ENCODE measurements around the gene OR10P1.

OR10P1 gene

DNA sequence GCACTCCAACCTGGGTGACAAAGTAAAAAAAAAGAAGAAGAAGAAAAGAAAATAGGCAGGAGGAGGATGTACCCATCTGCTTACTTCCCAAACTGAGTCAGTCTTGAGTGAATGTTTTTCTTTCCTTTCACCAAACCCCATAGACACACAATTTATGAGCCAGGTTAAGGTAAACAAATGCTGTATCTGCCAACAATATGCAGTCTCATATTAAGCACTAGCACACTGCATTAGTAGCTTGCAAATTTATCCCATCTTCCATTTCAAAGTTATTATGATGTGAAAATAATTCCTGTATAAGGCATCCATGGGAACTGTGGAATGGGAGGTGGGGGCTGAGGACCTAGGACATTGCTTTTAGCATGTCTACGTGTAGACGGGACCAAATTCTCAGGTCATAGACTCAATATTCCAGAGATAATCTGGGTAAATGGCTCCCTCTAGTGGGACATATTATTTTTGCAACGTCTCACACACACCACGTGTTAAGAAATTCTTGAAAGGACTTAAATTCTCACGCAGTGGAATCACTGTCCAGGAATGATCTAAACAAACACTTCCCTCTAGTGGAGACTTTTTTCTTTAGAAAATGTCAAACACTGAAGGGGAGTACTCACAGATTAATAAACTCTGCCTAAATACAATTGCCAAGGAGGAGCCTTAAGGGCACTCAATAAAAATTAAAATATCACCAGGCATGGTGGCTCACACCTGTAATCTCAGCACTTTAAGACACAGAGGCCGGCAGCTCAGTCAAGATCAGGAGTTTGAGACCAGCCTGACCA lies 17.1 kb upstream of the OR10P1 start:
- H3K4me3 ChIP-seq (replicated peaks; ENCODE audit: low read depth, low read length), result no peak overlapping the region
- no peaks in the 10 kb centered on the region for H3K36me3 ChIP-seq (ENCODE audit: control insufficient read depth, insufficient read depth, low read length)
- peak; percentile 36 for DNase-seq (ENCODE audit: extremely low read depth, insufficient read length)
- TF ChIP-seq, protein P1, sequence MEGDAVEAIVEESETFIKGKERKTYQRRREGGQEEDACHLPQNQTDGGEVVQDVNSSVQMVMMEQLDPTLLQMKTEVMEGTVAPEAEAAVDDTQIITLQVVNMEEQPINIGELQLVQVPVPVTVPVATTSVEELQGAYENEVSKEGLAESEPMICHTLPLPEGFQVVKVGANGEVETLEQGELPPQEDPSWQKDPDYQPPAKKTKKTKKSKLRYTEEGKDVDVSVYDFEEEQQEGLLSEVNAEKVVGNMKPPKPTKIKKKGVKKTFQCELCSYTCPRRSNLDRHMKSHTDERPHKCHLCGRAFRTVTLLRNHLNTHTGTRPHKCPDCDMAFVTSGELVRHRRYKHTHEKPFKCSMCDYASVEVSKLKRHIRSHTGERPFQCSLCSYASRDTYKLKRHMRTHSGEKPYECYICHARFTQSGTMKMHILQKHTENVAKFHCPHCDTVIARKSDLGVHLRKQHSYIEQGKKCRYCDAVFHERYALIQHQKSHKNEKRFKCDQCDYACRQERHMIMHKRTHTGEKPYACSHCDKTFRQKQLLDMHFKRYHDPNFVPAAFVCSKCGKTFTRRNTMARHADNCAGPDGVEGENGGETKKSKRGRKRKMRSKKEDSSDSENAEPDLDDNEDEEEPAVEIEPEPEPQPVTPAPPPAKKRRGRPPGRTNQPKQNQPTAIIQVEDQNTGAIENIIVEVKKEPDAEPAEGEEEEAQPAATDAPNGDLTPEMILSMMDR (IDR thresholded peaks at IDR 0.05; ENCODE audit: insufficient read depth, low read length, poor library complexity, severe bottlenecking), result peak; percentile 65
- H3K27me3 ChIP-seq (replicated peaks; ENCODE audit: control insufficient read depth, insufficient read depth, low read length), result no peaks in the 10 kb centered on the region

DNA sequence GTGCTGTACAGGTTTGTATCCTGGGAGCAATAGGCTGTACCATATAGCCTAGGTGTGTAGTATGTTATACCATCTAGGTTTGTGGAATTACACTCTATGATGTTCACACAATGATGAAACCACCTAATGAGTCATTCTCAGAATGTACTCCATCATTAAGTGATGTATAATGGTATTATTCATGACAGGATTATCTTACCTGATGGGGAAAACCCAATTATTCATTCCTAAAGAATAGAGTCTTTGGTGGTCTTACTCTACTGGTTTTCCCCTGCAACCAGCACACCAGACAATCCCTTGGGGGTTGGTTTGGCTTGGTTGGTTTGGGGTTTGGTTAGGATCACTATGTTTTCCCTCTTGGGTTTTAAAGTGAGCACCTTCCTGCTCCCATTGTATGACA lies 12.6 kb upstream of the OR10P1 start:
- TF ChIP-seq, protein P1 (IDR thresholded peaks at IDR 0.05; ENCODE audit: insufficient read depth, low read length, poor library complexity, severe bottlenecking), result no peak
- peak; percentile 66 for DNase-seq (ENCODE audit: extremely low read depth, insufficient read length)

DNA sequence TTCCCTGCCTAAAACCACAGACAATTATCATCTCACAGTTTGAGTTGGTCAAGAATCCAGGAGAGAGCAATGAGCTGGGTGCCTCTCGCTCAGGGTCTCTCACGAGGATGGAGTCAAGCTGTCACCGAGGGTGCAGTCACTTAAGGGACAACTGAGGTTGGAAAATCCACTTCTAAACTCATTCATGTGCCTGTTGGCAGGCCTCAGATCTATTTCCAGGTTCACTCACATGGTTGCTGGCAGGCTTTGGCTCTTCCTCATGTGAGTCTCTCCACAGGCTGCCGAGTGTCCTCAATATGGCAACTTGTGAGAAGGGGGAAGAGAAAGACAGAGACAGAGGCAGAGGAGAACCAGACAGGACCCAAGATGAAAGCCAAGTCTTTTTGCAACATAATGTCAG lies 10.5 kb upstream of the OR10P1 start:
- Histone ChIP-seq H3K27me3 (replicated peaks; ENCODE audit: control insufficient read depth, insufficient read depth, low read length) (no peaks in the 10 kb centered on the region), H3K36me3 (ENCODE audit: control insufficient read depth, insufficient read depth, low read length) (no peaks in the 10 kb centered on the region), H3K4me3 (replicated peaks; ENCODE audit: low read depth, low read length) (no peak overlapping the region)
- TF ChIP-seq, protein P1 (IDR thresholded peaks at IDR 0.05; ENCODE audit: insufficient read depth, low read length, poor library complexity, severe bottlenecking), result no peak
- DNase-seq (ENCODE audit: extremely low read depth, insufficient read length), result no peak

More for the DNA sequence above, 12.6 kb upstream of the OR10P1 start:
- H3K4me3 ChIP-seq (replicated peaks; ENCODE audit: low read depth, low read length), result no peak overlapping the region
- no peaks in the 10 kb centered on the region for H3K36me3 ChIP-seq (ENCODE audit: control insufficient read depth, insufficient read depth, low read length)
- no peaks in the 10 kb centered on the region for H3K27me3 ChIP-seq (replicated peaks; ENCODE audit: control insufficient read depth, insufficient read depth, low read length)

DNA sequence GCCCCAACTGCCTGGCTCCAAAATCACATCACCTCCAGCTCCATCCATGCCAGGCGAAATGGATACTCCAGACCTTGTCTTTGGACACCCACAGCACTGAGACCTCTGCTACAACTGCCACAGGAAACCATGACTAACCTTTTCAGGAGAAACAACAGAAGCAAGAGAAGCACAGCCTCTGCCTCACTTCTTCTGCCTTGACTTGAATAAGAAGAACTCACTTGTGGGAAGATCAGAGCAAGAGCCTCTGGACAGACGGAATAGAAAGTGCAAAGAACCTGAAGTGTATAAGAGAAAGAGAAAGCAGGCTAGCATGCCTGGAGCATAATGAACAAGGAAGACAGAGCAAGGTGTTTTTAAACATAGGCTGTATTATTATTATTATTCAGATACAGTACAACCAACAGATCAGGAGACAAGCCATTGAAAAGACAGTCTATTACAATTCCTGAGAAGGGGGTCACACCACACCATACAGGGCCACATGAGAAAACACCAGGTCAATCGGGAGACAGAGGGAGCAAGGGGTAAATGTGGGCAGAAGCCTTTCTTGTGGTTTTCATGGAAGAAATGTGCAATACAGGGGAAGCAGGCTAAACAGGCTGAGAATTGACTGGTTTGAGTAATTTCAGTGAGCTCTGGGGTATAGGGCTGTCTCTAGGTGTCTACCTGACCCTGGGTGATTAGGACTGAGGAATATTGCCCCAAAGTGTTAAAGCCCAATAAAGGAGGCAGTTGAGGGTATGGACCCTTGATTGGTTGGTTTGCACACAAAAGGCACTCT lies 7.4 kb upstream of the OR10P1 start:
- no peak for DNase-seq (ENCODE audit: extremely low read depth, insufficient read length)
- Histone ChIP-seq H3K27me3 (replicated peaks; ENCODE audit: control insufficient read depth, insufficient read depth, low read length) (no peaks in the 10 kb centered on the region; the same call in 1 of the 2 replicates), H3K4me3 (replicated peaks; ENCODE audit: low read depth, low read length) (no peak overlapping the region), H3K36me3 (ENCODE audit: control insufficient read depth, insufficient read depth, low read length) (no peaks in the 10 kb centered on the region)
- TF ChIP-seq, protein P1 (IDR thresholded peaks at IDR 0.05; ENCODE audit: insufficient read depth, low read length, poor library complexity, severe bottlenecking), result no peak

DNA sequence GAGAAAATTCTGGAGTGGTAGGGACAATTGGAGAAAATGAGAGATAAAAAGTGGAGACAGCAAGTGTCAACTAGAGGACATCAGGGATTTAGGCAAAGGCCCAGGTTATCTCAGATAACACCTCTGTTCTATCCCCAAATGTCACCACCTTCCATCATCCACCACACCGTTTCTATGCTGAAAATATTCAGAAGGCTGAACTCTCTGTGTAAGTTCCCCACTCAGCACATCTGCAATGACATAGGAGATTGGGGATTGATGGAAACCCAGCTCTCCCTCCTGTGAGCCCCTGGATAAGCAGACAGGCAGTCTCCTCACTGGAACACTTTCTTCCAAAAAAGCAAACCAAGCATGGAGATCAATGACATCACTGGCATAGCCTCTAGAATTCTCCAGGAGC lies 5.6 kb upstream of the OR10P1 start:
- no peak for DNase-seq (ENCODE audit: extremely low read depth, insufficient read length)
- Histone ChIP-seq H3K4me3 (replicated peaks; ENCODE audit: low read depth, low read length) (no peak overlapping the region), H3K27me3 (replicated peaks; ENCODE audit: control insufficient read depth, insufficient read depth, low read length) (no peaks in the 10 kb centered on the region; the same call in 1 of the 2 replicates), H3K36me3 (ENCODE audit: control insufficient read depth, insufficient read depth, low read length) (no peaks in the 10 kb centered on the region)
- TF ChIP-seq, protein P1 (IDR thresholded peaks at IDR 0.05; ENCODE audit: insufficient read depth, low read length, poor library complexity, severe bottlenecking), result no peak
